NCI-H2081 treated with DMSO at 0.1 percent for 48 hours (cell line): ENCODE measurements around the gene MYOD1.

ENCODE experiments used
- DNase-seq: peaks from one replicate; lab custom pipeline; 2025; lab: John Stamatoyannopoulos, UW

The MYOD1 gene

GRCh38 chr11:17734986-17735817 is 15.8 kb downstream of the MYOD1 start:
- no peak for DNase-seq

GRCh38 chr11:17735818-17736578 is 16.6 kb downstream of the MYOD1 start:
- no peak for DNase-seq

DNA sequence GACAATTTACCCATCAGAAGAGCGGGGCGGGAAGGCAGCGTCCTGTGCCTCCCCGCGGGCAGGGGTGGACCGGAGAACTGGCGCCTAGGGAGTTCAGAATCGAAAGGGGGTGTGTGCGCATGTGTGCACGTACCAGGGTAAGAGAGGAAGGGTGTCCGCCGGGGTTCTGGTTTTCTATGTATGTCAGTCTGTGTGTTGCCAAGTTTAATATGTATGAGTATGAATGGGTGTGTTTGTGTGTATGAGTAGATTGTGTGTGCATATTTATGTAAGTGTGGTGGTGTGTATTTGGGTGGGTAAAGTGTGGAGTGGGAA is 17.2 kb downstream of the MYOD1 start:
- DNase-seq: no peak

- DNase-seq: no peak
Observed at GRCh38 chr11:17736930-17737817, 17.8 kb downstream of the MYOD1 start.

DNA sequence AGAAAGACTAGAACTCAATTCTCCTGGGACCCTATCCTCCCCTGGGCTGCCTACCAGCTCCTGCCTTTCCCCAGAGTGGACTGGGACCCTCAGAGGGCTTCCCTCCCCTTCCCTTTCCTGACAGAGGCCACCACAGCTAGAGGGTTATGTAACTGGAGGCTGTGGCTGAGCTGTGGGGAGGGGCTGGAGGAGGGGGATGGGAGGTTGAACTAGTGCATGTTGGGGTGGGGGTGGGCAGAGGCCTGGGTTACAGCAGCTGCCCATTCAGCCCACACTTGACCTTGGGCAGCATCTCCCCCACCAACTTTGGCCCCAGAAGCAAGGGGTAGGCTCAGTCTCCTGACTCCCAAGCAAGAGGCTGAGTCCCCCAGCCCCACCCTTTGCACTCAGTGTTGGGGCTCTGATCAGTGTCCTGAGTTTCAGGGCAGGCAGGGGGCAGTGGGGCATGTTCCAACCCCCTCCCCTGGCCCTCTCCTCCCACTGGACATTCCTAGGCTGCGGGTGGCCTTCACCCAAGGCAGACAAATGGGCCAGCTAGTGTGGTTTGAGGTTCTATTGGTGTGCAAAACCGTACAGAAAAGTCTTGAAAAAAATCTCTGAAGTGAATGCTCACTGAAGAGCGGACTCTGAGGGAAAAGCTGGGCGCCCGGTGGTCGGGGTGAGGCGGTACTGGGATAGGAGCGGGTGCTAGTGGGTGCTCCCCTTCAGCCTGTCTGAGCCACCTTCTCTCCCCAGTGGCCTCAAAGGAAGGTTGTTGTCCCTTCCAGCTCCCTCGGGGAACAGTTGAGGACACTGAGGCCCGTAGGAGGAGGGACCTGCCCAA is 19.0 kb downstream of the MYOD1 start:
- DNase-seq: no peak

GRCh38 chr11:17739945-17740338 is 20.6 kb downstream of the MYOD1 start:
- no peak for DNase-seq

- DNase-seq: no peak
Observed at GRCh38 chr11:17740649-17741235, 21.4 kb downstream of the MYOD1 start.

GRCh38 chr11:17741487-17741886 is 22.1 kb downstream of the MYOD1 start:
- no peak for DNase-seq

- DNase-seq: no peak
Observed at GRCh38 chr11:17742019-17742418, 22.6 kb downstream of the MYOD1 start.

GRCh38 chr11:17743026-17743807 is 23.8 kb downstream of the MYOD1 start:
- DNase-seq: no peak

DNA sequence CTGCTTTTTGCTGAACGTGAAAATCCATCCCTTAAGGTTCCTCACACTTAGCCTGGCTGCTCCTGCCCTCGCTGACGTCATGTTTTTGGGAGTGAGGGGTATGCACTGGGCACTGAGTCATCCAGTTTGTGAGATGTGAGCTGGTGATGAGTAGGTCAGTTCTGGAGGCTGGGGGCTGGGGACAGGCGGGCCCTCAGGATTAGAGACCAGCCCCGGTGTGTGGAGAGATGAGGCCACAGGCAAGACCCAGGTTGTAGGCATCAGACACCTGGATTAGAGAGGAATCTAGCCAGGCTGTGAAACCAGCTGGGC is 24.4 kb downstream of the MYOD1 start:
- DNase-seq: no peak

- no peak for DNase-seq
Observed at GRCh38 chr11:17744151-17744940, 25.0 kb downstream of the MYOD1 start.

- no peak for DNase-seq
Observed at GRCh38 chr11:17745023-17745772, 25.8 kb downstream of the MYOD1 start.

DNA sequence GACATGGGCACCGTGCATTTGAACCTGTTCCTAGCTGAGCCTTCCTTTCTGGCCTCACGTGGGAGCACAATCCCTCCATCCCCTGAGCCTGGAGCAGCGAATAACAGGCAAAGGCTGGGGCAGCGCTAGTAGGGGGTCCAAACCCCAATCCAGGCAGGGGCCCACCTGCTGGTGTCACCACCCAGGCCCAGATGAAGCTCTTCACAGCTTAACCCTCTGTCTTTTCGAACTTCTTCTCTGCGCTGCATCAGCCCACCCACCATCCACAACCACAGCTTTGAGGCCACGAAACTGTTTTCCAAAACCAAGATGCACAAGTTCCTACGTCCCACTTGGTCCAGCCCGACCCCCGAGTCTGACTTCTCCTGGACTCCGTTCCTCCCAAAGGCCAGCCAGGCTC is 26.7 kb downstream of the MYOD1 start:
- DNase-seq: no peak

- DNase-seq: no peak
Observed at GRCh38 chr11:17747131-17747955, 28.0 kb downstream of the MYOD1 start.

- no peak for DNase-seq
Observed at GRCh38 chr11:17748044-17748443, 28.7 kb downstream of the MYOD1 start.

- no peak for DNase-seq
Observed at GRCh38 chr11:17748761-17749721, 29.7 kb downstream of the MYOD1 start.
